Measurements from ENCODE around the gene TMEM231.

TMEM231 gene

GRCh38 chr16:75497558-75497957 lies 58.5 kb downstream of the TMEM231 start:
- no peak for TF ChIP-seq ZNF274 (IDR thresholded peaks at IDR 0.05; ENCODE audit: low read depth, low read length)
- H3K4me3 ChIP-seq (ENCODE audit: low read length): no peak overlapping the region

- TF ChIP-seq ZNF274 (IDR thresholded peaks at IDR 0.05; ENCODE audit: low read depth, low read length): no peak
- peak within 1 kb of the TSS; percentile 16; the same call in 1 of the 2 replicates for H3K4me3 ChIP-seq (ENCODE audit: low read length)
Measured at GRCh38 chr16:75495076-75495674, 60.9 kb downstream of the TMEM231 start, which contains the start of gene CHST6. Gene CHST6 (minus strand): TSS chr16:75495441. CDS start chr16:75479828, 15,613 bp downstream.

DNA sequence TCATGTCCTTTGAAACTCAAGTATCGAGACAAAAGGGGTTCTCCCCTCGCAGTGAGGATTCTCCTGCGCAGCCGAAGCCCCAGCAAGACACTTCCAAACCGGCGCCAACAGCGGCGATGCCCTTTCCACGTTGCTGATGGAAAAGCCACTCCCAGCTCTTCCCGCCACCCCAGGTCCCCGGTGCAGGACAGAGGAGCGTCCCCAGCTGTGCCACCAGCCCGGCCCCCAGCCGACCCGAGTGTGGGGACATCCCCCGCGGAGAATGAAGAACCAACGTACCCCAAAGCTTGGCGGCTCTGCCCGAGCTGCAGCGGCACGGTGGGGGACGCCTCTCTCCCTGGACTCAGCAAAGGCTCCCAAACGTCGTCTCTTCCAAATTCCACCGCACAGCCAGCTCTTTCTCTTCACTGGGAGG lies 61.4 kb downstream of the TMEM231 start:
- peak overlapping the region; percentile 16; the same call in 1 of the 2 replicates for H3K4me3 ChIP-seq (ENCODE audit: low read length)
- TF ChIP-seq ZNF274 (IDR thresholded peaks at IDR 0.05; ENCODE audit: low read depth, low read length): no peak

- no peak for TF ChIP-seq ZNF274 (IDR thresholded peaks at IDR 0.05; ENCODE audit: low read depth, low read length)
- H3K4me3 ChIP-seq (ENCODE audit: low read length): no peak overlapping the region
Measured at GRCh38 chr16:75494184-75494583, 61.9 kb downstream of the TMEM231 start.

DNA sequence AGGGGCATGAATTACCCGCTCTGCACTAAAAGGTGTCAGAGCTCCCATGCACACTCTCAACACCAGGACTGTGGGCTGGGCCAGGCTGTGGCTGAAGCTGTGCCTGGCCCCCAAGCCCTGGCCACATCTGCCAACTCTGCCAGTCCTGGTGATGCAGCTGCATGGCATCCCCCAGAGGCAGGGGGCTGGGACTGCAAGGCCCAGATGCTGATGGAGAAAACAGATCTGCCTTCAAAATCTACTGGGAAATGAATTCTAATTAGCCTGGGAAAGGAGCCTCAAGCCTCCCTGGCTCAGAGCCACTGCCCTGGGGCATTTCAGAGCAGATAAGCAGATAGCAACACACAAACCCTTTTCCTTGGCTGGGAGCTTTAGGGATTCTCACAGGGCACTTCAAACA lies 64.2 kb downstream of the TMEM231 start:
- no peak overlapping the region for H3K4me3 ChIP-seq (ENCODE audit: low read length)

GRCh38 chr16:75488322-75488721 lies 67.7 kb downstream of the TMEM231 start:
- no peak overlapping the region for H3K4me3 ChIP-seq (ENCODE audit: low read length)
- TF ChIP-seq ZNF274 (IDR thresholded peaks at IDR 0.05; ENCODE audit: low read depth, low read length): no peak

More for the DNA sequence above, 64.2 kb downstream of the TMEM231 start:
- TF ChIP-seq ZNF274 (IDR thresholded peaks at IDR 0.05; ENCODE audit: low read depth, low read length): no peak

All from GM08714 (cell line).